H1 (cell line): ENCODE data around the gene RABL6. TPM values are rescaled to one million over a fixed set of nuclear protein-coding genes. Genes with fewer than 3 reads are reported as not detected.

Experiments
- CBX8 ChIP-seq: fragments of 300-800, 300-1000 bp; sonication (generic); IDR thresholded peaks from 2 replicates; pipeline ENCODE4 v1.7.1; 2016; ENCODE audit warnings: low read depth, low read length, borderline replicate concordance
- CHD7 ChIP-seq: fragments of 300-600 bp; sonication (generic); IDR thresholded peaks from 2 replicates; pipeline ENCODE4 v1.7.1; 2012; ENCODE audit warnings: low read length, moderate library complexity, mild to moderate bottlenecking, inconsistent platforms; ENCODE audit not compliant: insufficient replicate concordance
- EGR1 ChIP-seq: IDR thresholded peaks from 2 replicates; pipeline ENCODE4 v1.6.1; 2011; ENCODE audit warnings: low read depth, low read length, borderline replicate concordance
- EP300 ChIP-seq, 2 experiments: IDR thresholded peaks; 1 replicate in 1 of 2; 2 replicates in 1 of 2; pipeline ENCODE4 v1.6.1; 2011 to 2012; ENCODE audit warnings: low read depth in 2 of 2, low read length in 2 of 2, mild to moderate bottlenecking in 2 of 2, borderline replicate concordance in 1 of 2, inconsistent platforms in 1 of 2, moderate library complexity in 1 of 2
- KDM1A ChIP-seq: fragments of 200-600, 300-600 bp; sonication (generic); IDR thresholded peaks from 2 replicates; pipeline ENCODE4 v1.7.1; 2016; ENCODE audit warnings: mild to moderate bottlenecking, low read length, borderline replicate concordance
- POU5F1 ChIP-seq: IDR thresholded peaks from 2 replicates; pipeline ENCODE4 v1.6.1; 2011; ENCODE audit warnings: low read depth, mild to moderate bottlenecking, low read length, moderate library complexity
- TCF12 ChIP-seq: IDR thresholded peaks from 2 replicates; pipeline ENCODE4 v1.6.1; 2011; ENCODE audit warnings: low read depth, mild to moderate bottlenecking, low read length
- TEAD4 ChIP-seq: IDR thresholded peaks from 2 replicates; pipeline ENCODE4 v1.6.1; 2012; ENCODE audit warnings: low read depth, low read length, inconsistent platforms, mixed read lengths
- USF2 ChIP-seq: IDR thresholded peaks from 2 replicates; pipeline ENCODE4 v1.6.1; 2011; ENCODE audit warnings: low read length, improper control_type of control experiment
- polyA plus RNA-seq, 7 experiments: library from polyadenylated mRNA; depleted of rRNA in 3 of 7; stranded (reverse) in 5 of 7; unstranded in 2 of 7; fragments of >200 nt in 5 of 7; fragments of 200-250 nt in 2 of 7; gene quantifications; 1 replicate in 5 of 7; 2 replicates in 1 of 7; 4 replicates in 1 of 7; pipeline versions ENCODE4 v1.2.1 to v1.2.3, GENCODE V29; 2011 to 2013; ENCODE audit warnings: missing spikeins in 2 of 7, mixed read lengths in 2 of 7
- total RNA-seq: library from RNA; stranded (reverse); fragmentation: NEBNext Ultra II Directional; extraction: Animal tissue kit (Norgen Biotek cat#: 25700); gene quantifications from 2 replicates; pipeline ENCODE4 v1.2.1, GENCODE V29; 2021

The RABL6 gene
- total and polyA plus RNA-seq, 2 of the 8 experiments (the other 6 are each of a cell fraction or from before 2014, with no cell fraction given), result 70.1 to 130 TPM

- TF ChIP-seq CHD7, result no peak
- no peak for TF ChIP-seq POU5F1
- TF ChIP-seq USF2, result no peak
- TF ChIP-seq EGR1, result no peak
- TF ChIP-seq EP300 (IDR thresholded peaks at IDR 0.05; ENCODE audit: borderline replicate concordance in 1 of 2, low read depth in 2 of 2, low read length in 2 of 2), result no peak
- no peak for TF ChIP-seq KDM1A
- no peak for TF ChIP-seq TCF12
- TF ChIP-seq CBX8, result no peak
- TF ChIP-seq TEAD4, result no peak
Measured at GRCh38 chr9:136793086-136793946, 14.4 kb upstream of the RABL6 start (continued).
